Measurements from ENCODE around the gene ARNT2. TPM values are rescaled to one million over a fixed set of nuclear protein-coding genes. Genes with fewer than 3 reads are reported as not detected.

ARNT2 gene
- polyA plus RNA-seq, 3 donors, result 58.3 to 63.3 (median 59.3) TPM

- peak in 7 of 11 donors; percentile 26 to 39 (median 34) for DNase-seq (ENCODE audit: extremely low read depth in 1 of 11, low read depth in 9 of 11, low spot score in 4 of 11)
Observed at GRCh38 chr15:80434926-80435720, 30.9 kb downstream of the ARNT2 start.

GRCh38 chr15:80436511-80437307 lies 32.5 kb downstream of the ARNT2 start:
- DNase-seq (ENCODE audit: extremely low read depth in 1 of 11, low read depth in 9 of 11, low spot score in 4 of 11), result no peak

DNA sequence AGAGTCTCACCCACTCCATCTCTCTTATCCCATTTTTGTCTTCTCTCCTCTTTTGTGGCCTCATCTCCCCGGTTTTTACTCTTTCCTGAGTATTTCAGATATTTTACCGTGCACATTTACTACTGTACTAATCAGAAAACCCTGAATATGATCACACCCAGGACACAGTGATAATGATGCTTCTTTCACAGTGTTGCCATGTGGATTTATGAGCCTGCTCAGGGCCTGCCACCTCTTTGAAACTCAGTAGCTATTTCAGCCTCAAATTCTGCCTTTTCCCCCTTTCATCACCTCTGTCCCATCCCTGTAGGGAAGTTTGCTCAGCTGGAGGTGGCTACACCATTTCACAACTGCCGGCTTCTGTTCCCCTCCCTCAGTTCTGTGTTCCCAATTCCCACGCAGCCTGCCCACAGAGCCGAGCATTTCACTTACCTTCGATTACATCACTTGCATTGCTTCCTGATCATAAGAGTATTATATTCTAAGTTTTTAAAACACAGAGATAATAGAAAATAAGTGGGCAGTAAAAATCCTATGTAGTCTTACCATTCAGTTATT lies 33.2 kb downstream of the ARNT2 start:
- DNase-seq (ENCODE audit: extremely low read depth in 1 of 11, low read depth in 9 of 11, low spot score in 4 of 11), result no peak

- DNase-seq (ENCODE audit: extremely low read depth in 1 of 11, low read depth in 9 of 11, low spot score in 4 of 11), result no peak
Observed at GRCh38 chr15:80439140-80439539, 35.0 kb downstream of the ARNT2 start.

GRCh38 chr15:80440024-80440423 lies 35.8 kb downstream of the ARNT2 start:
- DNase-seq (ENCODE audit: extremely low read depth in 1 of 11, low read depth in 9 of 11, low spot score in 4 of 11), result no peak

- no peak for DNase-seq (ENCODE audit: extremely low read depth in 1 of 11, low read depth in 9 of 11, low spot score in 4 of 11)
Observed at GRCh38 chr15:80441041-80441440, 36.9 kb downstream of the ARNT2 start.

- DNase-seq (ENCODE audit: extremely low read depth in 1 of 11, low read depth in 9 of 11, low spot score in 4 of 11), result no peak
Observed at GRCh38 chr15:80441714-80442113, 37.5 kb downstream of the ARNT2 start.

GRCh38 chr15:80442728-80443403 lies 38.7 kb downstream of the ARNT2 start:
- DNase-seq (ENCODE audit: extremely low read depth in 1 of 11, low read depth in 9 of 11, low spot score in 4 of 11), result no peak

GRCh38 chr15:80444680-80445251 lies 40.6 kb downstream of the ARNT2 start:
- DNase-seq (ENCODE audit: extremely low read depth in 1 of 11, low read depth in 9 of 11, low spot score in 4 of 11), result no peak

DNA sequence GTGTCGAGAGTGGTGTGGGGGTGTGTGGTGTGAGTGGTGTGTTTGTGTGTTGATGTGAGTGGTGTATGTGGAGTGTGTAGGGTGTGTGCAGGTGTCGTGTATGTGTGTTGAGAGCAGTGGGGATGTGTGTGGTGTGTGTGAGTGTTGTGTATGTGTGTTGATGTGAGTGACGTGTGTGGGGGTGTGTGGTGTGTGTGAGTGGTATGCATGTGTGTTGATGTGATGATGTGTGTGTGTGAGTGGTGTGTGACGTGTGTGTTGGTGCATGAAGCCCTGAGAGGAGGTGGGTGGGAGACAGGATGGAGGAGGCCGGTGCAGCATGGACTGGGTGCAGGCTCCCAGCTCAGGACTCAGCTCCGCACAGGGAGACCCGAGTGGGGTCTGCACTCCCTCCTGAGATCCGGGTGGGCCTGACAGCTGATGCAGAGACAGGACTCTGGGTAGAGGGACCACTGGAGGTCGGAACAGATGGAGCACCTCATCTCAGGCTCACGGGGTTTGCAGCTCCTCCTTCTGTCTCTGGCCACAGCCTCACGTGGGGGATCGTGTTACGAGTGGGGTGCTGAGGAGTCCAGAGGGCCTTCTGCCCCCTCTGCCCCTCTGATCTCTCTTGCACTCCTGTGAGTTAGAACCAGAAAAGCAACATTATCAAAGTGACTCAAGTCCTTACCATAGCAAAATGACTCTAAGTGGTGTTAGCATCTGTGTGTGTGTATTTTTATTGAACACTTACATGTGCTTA lies 41.3 kb downstream of the ARNT2 start:
- DNase-seq (ENCODE audit: extremely low read depth in 1 of 11, low read depth in 9 of 11, low spot score in 4 of 11), result no peak

GRCh38 chr15:80447077-80447476 lies 42.9 kb downstream of the ARNT2 start:
- no peak for DNase-seq (ENCODE audit: extremely low read depth in 1 of 11, low read depth in 9 of 11, low spot score in 4 of 11)

DNA sequence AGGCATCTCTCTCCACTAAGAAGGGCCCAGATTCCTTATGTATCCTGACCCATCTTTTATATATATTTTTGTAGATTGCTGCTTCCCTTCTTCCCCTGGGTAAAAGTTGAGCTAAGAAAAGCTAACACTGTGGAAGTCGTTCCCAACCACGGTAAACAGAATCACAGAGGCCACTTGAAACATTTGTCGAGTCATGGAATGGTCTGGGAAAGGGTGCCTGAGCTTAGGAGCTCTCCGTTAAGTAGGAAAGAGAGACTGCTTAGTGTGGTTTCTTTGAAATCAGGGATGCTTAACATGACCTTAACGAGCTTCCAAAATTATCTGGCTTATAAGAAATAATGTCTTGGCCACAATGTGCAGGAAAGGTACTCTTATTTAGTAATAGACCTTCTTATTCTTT lies 45.6 kb downstream of the ARNT2 start:
- DNase-seq (ENCODE audit: extremely low read depth in 1 of 11, low read depth in 9 of 11, low spot score in 4 of 11), result no peak

- DNase-seq (ENCODE audit: extremely low read depth in 1 of 11, low read depth in 9 of 11, low spot score in 4 of 11), result no peak
Observed at GRCh38 chr15:80450811-80451321, 46.7 kb downstream of the ARNT2 start.

DNA sequence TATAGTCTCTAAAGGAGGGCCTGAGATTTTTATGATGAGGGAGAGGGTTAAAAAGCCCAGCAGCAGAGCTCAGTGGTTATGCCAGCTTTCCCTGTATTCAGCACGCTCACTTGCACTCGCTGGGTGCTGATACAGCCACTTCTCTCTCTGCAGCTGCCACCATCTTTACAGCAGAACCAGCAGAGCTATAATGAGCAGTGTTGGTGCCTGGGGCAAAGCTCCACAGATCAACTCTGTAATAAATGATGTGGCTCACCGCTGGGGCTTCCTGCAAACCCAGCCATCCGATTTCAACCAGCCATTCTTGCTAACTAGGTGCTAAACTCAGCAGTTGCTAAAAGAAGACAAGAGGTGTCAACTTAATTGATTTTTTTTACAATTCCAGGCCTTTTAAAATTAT lies 48.0 kb downstream of the ARNT2 start:
- no peak for DNase-seq (ENCODE audit: extremely low read depth in 1 of 11, low read depth in 9 of 11, low spot score in 4 of 11)

DNA sequence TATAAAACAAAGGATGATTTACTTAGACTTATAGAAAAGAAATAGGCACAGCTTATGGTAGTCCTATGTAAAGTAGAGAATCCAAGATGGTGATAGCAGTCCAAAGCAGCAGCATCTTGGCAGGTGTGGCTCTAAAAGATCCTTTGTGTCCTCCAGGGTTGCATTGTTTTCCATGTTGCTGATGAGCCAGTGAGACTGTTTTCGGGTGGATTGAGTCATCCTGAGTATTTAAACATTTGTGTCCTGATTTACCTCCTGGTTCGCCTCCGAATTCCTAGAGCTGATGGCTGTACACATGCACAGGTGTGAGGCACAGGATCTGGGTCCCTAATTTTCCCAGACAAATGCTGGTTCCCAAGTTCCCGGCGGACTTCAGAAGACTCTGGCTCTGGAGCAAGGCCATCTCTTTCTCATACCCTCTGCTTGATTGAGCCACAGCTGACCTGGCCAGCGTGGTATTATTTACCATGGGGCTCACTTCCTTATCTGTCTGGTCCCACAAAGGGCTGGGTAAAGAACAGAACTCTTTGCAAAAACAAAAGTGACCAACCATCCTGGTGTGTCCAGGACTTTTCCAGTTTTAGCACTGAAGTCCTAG lies 51.0 kb downstream of the ARNT2 start:
- no peak for DNase-seq (ENCODE audit: extremely low read depth in 1 of 11, low read depth in 9 of 11, low spot score in 4 of 11)

DNA sequence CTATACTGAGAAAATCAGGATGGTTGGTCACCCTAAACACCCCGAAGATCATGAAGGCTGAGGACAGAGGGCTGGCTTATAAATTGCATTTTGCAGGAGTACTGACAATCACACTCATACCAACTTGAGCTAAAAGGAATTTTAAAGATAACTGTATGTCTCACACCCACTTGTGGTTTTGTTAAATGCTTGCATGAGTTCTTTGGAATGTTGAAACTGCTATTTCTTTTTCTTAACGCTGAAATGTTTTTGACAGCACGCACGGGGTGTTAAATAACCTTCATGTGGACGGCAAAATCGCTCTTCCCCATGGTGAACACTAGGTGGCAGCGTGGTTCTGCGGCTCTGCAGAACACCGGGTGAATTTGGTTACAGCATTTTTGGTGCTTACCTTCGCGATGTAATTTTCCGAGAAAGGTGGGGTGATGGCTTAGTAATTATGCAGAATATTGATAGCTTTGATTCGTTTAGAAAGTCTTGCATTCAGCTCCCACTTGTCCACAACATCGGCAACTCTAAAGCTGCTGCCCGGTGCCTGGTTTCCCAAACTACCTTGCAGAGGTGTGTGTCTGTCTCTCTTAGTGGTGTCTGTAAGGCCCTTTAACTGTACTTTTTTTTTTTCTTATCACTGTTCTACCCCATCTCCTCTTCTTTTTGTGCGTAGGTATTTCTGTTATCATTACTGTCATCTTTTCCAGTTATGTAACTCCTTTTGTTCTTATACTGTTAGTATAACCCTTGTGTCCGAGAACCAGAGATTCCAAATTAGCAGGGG lies 51.7 kb downstream of the ARNT2 start:
- peak in 10 of 11 donors; percentile 39 to 63 (median 54) for DNase-seq (ENCODE audit: extremely low read depth in 1 of 11, low read depth in 9 of 11, low spot score in 4 of 11)

Measured in renal cortex interstitium (tissue), 11 donors.